Gastrocnemius medialis (tissue), 4 donors: ENCODE measurements around the gene ETV6. TPM values are rescaled to one million over a fixed set of nuclear protein-coding genes. Genes with fewer than 3 reads are reported as not detected.

ENCODE experiments used
- ATAC-seq, 2 donors: fragments of 150-250 bp; one replicate each; pipeline ENCODE4 v1.9.1; 2016
- DNase-seq, 2 donors: peaks; one replicate each; pipeline ENCODE4 v3.0.0-alpha.2; 2019
- H3K27ac ChIP-seq, 4 donors: fragments of 200-600 bp; sonication (generic); 1 replicate in 1 of 4; 2 replicates in 3 of 4; pipeline ENCODE4 v1.5.1; 2016 to 2018; ENCODE audit warnings: mild to moderate bottlenecking in 2 of 4, moderate library complexity in 1 of 4
- H3K27me3 ChIP-seq, 3 donors: fragments of 200-600 bp; sonication (generic) in 2 of 3; 1 replicate in 1 of 3; 2 replicates in 2 of 3; pipeline versions ENCODE4 v1.5.1 to v1.6.0; 2016 to 2019; ENCODE audit warnings: mild to moderate bottlenecking in 1 of 3, moderate library complexity in 1 of 3
- H3K36me3 ChIP-seq, 2 donors: fragments of 200-600 bp; sonication (generic) in 1 of 2; one replicate each; pipeline ENCODE4 v1.5.1; 2017 to 2018
- H3K4me1 ChIP-seq, 2 donors: fragments of 200-600 bp; sonication (generic) in 1 of 2; one replicate each; pipeline ENCODE4 v1.5.1; 2016 to 2017; ENCODE audit warnings: mild to moderate bottlenecking in 2 of 2
- H3K4me3 ChIP-seq, 4 donors: fragments of 200-600 bp; sonication (generic) in 3 of 4; 1 replicate in 1 of 4; 2 replicates in 3 of 4; pipeline ENCODE4 v1.5.1; 2016 to 2019; ENCODE audit warnings: mild to moderate bottlenecking in 2 of 4
- H3K9me3 ChIP-seq, 3 donors: fragments of 200-600 bp; sonication (generic) in 2 of 3; 1 replicate in 1 of 3; 2 replicates in 2 of 3; pipeline ENCODE4 v1.5.1; 2016 to 2019
- CTCF ChIP-seq, 5 experiments: fragments of 450-650 bp in 3 of 5; fragments of 200-600 bp in 2 of 5; sonication (generic) in 2 of 5; IDR thresholded peaks in 4 of 5; conservative IDR thresholded peaks in 1 of 5; 1 replicate in 4 of 5; 2 replicates in 1 of 5; pipeline ENCODE4 v1.5.1; 2016 to 2019; ENCODE audit warnings: antibody characterized with exemption in 5 of 5, mild to moderate bottlenecking in 3 of 5, moderate library complexity in 3 of 5
- POLR2A ChIP-seq, 2 donors: fragments of 450-650 bp; IDR thresholded peaks; one replicate each; pipeline ENCODE4 v1.6.1; 2017; ENCODE audit warnings: antibody characterized with exemption in 2 of 2, mild to moderate bottlenecking in 2 of 2, moderate library complexity in 2 of 2
- in situ Hi-C, 4 donors: fragments of 200-750 bp; cut with MboI; loops; one replicate each; pipeline versions ENCODE4 v1.15.0 to v1.8.0; 2017; ENCODE audit warnings: low sequenced_read_pairs in 4 of 4
- intact Hi-C: fragments of 100-400 bp; cut with DNase I; formaldehyde crosslinking; loops from one replicate; pipeline ENCODE4 v1.15.1; 2023; ENCODE audit warnings: low total_unique reads
- total RNA-seq, 4 donors: library from RNA; depleted of rRNA; stranded (reverse); fragments of >200 nt; gene quantifications; one replicate each; pipeline versions ENCODE4 v1.1.0 to v1.2.3, GENCODE V29; 2016

ETV6 gene
- total RNA-seq, 4 donors from 2014 or later = 2.8 to 5.9 (median 3.3) TPM

- intact Hi-C loops = no loop called here
- DNase-seq (no peak), ATAC-seq (no peak)
- Histone ChIP-seq H3K4me1 (no peaks in the 10 kb centered on the region), H3K9me3 (no peaks in the 10 kb centered on the region), H3K36me3 (peaks cover 0 to 10% of the 10 kb centered on the region in 2 donors), H3K4me3 (no peak overlapping the region), H3K27ac (no peak overlapping the region), H3K27me3 (no peaks in the 10 kb centered on the region)
- in situ Hi-C loops = no loop called here
- no peak for TF ChIP-seq POLR2A (IDR thresholded peaks at IDR 0.05)
- no peak for TF ChIP-seq CTCF (IDR thresholded peaks at IDR 0.05 in 4 of 5, conservative IDR thresholded peaks at IDR 0.05 in 1 of 5)
Observed at GRCh38 chr12:11849757-11850504, 200.5 kb downstream of the ETV6 start.

DNA sequence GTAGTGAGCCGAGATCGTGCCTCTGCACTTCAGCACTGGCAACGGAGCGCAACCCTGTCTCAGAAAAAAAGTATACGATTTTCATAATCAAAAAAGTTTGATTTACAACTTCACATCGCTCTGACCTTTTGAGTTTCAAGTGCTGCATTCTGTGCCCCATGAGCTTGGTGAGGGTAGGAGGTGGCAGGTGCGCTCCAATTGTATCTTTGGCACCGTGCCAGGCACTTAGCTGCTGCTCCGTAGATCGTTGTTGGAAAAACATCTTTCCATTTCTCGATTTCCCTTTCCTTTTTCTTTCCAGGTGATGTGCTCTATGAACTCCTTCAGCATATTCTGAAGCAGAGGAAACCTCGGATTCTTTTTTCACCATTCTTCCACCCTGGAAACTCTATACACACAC is 203.7 kb downstream of the ETV6 start:
- in situ Hi-C loops = no loop called here
- ATAC-seq = no peak
- H3K27me3 ChIP-seq = no peaks in the 10 kb centered on the region
- no peaks in the 10 kb centered on the region for H3K4me1 ChIP-seq
- H3K27ac ChIP-seq = no peak overlapping the region
- intact Hi-C loops = no loop called here
- H3K36me3 ChIP-seq = peaks cover 0 to 10% of the 10 kb centered on the region in 2 donors
- H3K4me3 ChIP-seq = no peak overlapping the region
- no peak for DNase-seq
- H3K9me3 ChIP-seq = no peaks in the 10 kb centered on the region
- no peak for TF ChIP-seq CTCF (IDR thresholded peaks at IDR 0.05 in 4 of 5, conservative IDR thresholded peaks at IDR 0.05 in 1 of 5)
- no peak for TF ChIP-seq POLR2A (IDR thresholded peaks at IDR 0.05)

- no peak overlapping the region for H3K27ac ChIP-seq
- peaks cover 0 to 10% of the 10 kb centered on the region in 2 donors for H3K36me3 ChIP-seq
- H3K4me1 ChIP-seq = no peaks in the 10 kb centered on the region
- DNase-seq = no peak
- H3K27me3 ChIP-seq = no peaks in the 10 kb centered on the region
- no peak overlapping the region for H3K4me3 ChIP-seq
- H3K9me3 ChIP-seq = no peaks in the 10 kb centered on the region
- no peak for ATAC-seq
- intact Hi-C loops (no loop called here), in situ Hi-C loops (no loop called here)
- no peak for TF ChIP-seq CTCF (IDR thresholded peaks at IDR 0.05 in 4 of 5, conservative IDR thresholded peaks at IDR 0.05 in 1 of 5)
- TF ChIP-seq POLR2A (IDR thresholded peaks at IDR 0.05) = no peak
Observed at GRCh38 chr12:11854011-11854499, 204.6 kb downstream of the ETV6 start.

DNA sequence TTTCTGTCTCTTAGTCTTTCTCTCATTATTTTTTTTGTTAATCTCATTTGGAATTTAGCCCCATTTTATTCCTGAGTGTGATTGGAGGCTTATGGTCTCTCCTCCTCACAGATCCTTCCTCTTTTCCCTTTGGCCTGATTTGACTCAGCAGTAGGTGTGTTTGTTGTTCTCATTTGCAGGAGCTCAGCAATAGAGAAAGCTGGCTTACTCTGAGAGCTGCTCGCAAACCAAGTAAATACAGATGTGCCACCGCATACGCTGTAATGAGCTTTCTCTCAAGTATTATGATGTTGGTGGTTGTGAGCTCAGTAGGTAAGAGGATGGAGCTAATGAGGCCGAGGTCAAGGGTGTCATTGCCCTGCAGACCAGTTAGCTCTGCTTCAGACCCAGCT is 206.5 kb downstream of the ETV6 start:
- Histone ChIP-seq H3K4me1 (peaks cover 0 to 4% of the 10 kb centered on the region in 2 donors), H3K27me3 (no peaks in the 10 kb centered on the region), H3K9me3 (no peaks in the 10 kb centered on the region), H3K27ac (no peak overlapping the region), H3K36me3 (peaks cover 0 to 10% of the 10 kb centered on the region in 2 donors), H3K4me3 (no peak overlapping the region)
- TF ChIP-seq POLR2A (IDR thresholded peaks at IDR 0.05) (no peak), CTCF (IDR thresholded peaks at IDR 0.05 in 4 of 5, conservative IDR thresholded peaks at IDR 0.05 in 1 of 5) (no peak)
- ATAC-seq (no peak), DNase-seq (no peak)
- intact Hi-C loops (no loop called here), in situ Hi-C loops (no loop called here)
